Glutamatergic neuron (in vitro differentiated cells): ENCODE results near the gene GYG1. TPM values are rescaled to one million over a fixed set of nuclear protein-coding genes. Genes with fewer than 3 reads are reported as not detected.

Experiments
- DNase-seq: peaks from one replicate; pipeline ENCODE4 v3.0.0; 2022
- H3K27ac Mint-ChIP-seq: one replicate; pipeline ENCODE4 v1.8.0; 2020; ENCODE audit warnings: mild to moderate bottlenecking, mixed read lengths, inconsistent platforms; ENCODE audit not compliant: unreplicated experiment
- H3K27me3 Mint-ChIP-seq: one replicate; pipeline ENCODE4 v1.8.0; 2020; ENCODE audit warnings: mild to moderate bottlenecking, moderate library complexity, mixed read lengths, inconsistent platforms; ENCODE audit not compliant: unreplicated experiment
- H3K36me3 Mint-ChIP-seq: one replicate; pipeline ENCODE4 v1.8.0; 2020; ENCODE audit warnings: mild to moderate bottlenecking, mixed read lengths, inconsistent platforms; ENCODE audit not compliant: unreplicated experiment
- H3K4me1 Mint-ChIP-seq: one replicate; pipeline ENCODE4 v1.8.0; 2020; ENCODE audit warnings: mild to moderate bottlenecking, low read depth, mixed read lengths, inconsistent platforms; ENCODE audit not compliant: unreplicated experiment
- H3K4me3 Mint-ChIP-seq: one replicate; pipeline ENCODE4 v1.8.0; 2020; ENCODE audit warnings: mild to moderate bottlenecking, mixed read lengths, inconsistent platforms; ENCODE audit not compliant: unreplicated experiment
- H3K9me3 Mint-ChIP-seq: one replicate; pipeline ENCODE4 v1.8.0; 2020; ENCODE audit warnings: mild to moderate bottlenecking, moderate library complexity, mixed read lengths, inconsistent platforms; ENCODE audit not compliant: unreplicated experiment
- total RNA-seq: library from RNA; stranded (reverse); fragmentation: NEBNext Ultra II Directional; extraction: Animal tissue kit (Norgen Biotek cat#: 25700); gene quantifications from one replicate; pipeline ENCODE4 v1.2.1, GENCODE V29; 2021; ENCODE audit not compliant: unreplicated experiment
- TF ChIP-seq, protein P1 (sequence below): fragments of 200-600 bp; sonication (generic); IDR thresholded peaks from one replicate; pipeline ENCODE4 v1.5.0; 2021; ENCODE audit not compliant: partially characterized antibody, unreplicated experiment

GYG1 gene
- total RNA-seq, 1 donor from 2014 or later: 27.3 TPM

DNA sequence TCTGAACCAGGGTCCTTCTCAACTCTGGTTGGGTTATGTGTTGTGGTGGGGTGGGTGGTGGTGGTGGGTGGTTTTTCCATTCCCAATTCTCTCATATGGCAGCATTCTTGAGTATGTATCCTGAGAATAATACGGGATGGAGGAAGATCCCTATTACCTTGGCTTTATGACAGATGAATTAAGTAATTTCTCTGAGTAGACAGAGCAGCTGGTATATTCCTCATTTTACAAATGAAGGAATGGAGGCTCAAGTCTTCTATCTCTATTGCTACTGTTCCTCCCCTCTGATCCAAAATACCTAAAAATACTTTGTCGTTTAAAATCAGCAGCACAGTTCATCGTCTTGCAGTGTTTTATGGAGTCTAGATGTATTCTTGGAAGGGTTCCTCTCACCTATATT is 10.4 kb downstream of the GYG1 start:
- no peaks in the 10 kb centered on the region for H3K36me3 Mint-ChIP-seq
- peaks cover 5% of the 10 kb centered on the region for H3K4me1 Mint-ChIP-seq
- no peaks in the 10 kb centered on the region for H3K9me3 Mint-ChIP-seq
- no peaks in the 10 kb centered on the region for H3K27me3 Mint-ChIP-seq
- TF ChIP-seq, protein P1, sequence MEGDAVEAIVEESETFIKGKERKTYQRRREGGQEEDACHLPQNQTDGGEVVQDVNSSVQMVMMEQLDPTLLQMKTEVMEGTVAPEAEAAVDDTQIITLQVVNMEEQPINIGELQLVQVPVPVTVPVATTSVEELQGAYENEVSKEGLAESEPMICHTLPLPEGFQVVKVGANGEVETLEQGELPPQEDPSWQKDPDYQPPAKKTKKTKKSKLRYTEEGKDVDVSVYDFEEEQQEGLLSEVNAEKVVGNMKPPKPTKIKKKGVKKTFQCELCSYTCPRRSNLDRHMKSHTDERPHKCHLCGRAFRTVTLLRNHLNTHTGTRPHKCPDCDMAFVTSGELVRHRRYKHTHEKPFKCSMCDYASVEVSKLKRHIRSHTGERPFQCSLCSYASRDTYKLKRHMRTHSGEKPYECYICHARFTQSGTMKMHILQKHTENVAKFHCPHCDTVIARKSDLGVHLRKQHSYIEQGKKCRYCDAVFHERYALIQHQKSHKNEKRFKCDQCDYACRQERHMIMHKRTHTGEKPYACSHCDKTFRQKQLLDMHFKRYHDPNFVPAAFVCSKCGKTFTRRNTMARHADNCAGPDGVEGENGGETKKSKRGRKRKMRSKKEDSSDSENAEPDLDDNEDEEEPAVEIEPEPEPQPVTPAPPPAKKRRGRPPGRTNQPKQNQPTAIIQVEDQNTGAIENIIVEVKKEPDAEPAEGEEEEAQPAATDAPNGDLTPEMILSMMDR: no peak
- no peak overlapping the region for H3K4me3 Mint-ChIP-seq
- no peak overlapping the region for H3K27ac Mint-ChIP-seq
- no peak for DNase-seq

DNA sequence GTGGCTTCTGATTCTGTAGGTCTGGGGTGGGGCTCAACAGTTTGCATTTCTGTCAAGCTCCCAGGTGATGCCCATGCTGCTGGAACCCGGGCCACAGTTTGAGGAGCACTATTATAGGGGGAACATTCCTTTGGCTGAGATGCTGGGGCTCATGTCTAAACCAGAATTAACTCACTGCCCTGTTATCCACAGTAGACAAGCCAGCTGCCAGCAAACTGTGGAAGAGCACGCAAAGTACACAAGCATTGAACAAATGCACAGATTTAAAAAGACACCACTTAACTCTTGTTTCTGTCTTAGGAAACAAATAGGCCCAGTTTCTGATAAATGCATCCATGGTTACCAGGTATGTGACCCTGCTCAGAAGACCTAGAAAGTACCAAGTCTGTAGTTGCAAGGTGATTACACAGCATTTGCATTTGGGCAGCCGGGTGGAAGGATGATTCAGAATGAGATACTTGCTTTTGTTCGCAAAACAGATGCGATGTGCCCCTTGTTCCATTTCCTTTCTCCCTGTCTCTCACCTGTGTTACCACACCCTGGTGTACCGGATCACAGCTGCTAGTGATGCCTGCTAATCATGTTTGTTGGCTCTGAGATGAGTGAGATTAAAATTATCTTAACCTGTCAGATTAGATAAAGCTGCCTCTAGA is 12.4 kb downstream of the GYG1 start:
- H3K27ac Mint-ChIP-seq: no peak overlapping the region
- TF ChIP-seq, protein P1: no peak
- no peaks in the 10 kb centered on the region for H3K9me3 Mint-ChIP-seq
- DNase-seq: no peak
- no peaks in the 10 kb centered on the region for H3K36me3 Mint-ChIP-seq
- peaks cover 2% of the 10 kb centered on the region for H3K4me1 Mint-ChIP-seq
- H3K27me3 Mint-ChIP-seq: no peaks in the 10 kb centered on the region
- no peak overlapping the region for H3K4me3 Mint-ChIP-seq

DNA sequence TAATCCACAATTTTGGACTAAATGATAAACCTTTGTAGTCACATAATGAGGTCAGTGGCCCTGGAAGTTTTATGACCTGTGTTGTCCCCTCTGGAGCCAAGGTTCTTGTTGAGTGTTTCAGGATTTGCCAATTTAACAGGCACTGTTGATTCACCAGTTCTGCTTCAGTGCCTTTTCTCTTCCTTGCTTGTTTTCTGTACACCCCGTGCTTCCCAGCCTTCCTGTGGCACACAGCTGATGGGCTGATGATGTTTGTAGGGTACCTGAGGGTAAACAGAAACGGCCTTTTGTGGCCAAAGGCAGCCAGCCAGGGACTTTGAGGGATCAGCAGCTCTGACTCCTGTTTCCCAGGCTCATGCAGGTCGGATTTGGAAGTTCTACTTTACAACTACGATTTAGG is 13.3 kb downstream of the GYG1 start:
- no peak for DNase-seq
- Mint-ChIP-seq H3K27ac (no peak overlapping the region), H3K27me3 (no peaks in the 10 kb centered on the region), H3K36me3 (no peaks in the 10 kb centered on the region), H3K4me1 (no peaks in the 10 kb centered on the region), H3K9me3 (no peaks in the 10 kb centered on the region), H3K4me3 (no peak overlapping the region)
- TF ChIP-seq, protein P1: no peak

DNA sequence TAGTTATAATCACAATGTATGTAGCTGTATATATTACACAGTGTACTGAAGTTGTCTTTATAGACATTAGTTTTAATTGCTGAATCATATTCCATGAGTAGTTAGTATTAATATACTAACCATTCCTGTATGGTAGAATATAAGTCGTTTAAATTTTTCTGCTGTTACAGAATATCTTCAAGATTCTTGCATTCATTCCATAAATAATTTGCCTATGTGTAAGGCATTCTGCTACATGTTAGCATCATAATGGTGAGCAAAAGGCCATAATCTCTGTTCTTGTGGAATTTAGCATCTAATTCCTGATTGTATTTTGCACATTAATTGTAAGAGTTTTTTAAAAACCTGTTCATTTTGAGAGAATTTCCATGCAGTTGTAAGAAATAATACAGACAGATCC is 14.1 kb downstream of the GYG1 start:
- Mint-ChIP-seq H3K9me3 (no peaks in the 10 kb centered on the region), H3K4me1 (no peaks in the 10 kb centered on the region), H3K27me3 (no peaks in the 10 kb centered on the region), H3K27ac (no peak overlapping the region), H3K36me3 (no peaks in the 10 kb centered on the region), H3K4me3 (no peak overlapping the region)
- DNase-seq: no peak
- TF ChIP-seq, protein P1: no peak

DNA sequence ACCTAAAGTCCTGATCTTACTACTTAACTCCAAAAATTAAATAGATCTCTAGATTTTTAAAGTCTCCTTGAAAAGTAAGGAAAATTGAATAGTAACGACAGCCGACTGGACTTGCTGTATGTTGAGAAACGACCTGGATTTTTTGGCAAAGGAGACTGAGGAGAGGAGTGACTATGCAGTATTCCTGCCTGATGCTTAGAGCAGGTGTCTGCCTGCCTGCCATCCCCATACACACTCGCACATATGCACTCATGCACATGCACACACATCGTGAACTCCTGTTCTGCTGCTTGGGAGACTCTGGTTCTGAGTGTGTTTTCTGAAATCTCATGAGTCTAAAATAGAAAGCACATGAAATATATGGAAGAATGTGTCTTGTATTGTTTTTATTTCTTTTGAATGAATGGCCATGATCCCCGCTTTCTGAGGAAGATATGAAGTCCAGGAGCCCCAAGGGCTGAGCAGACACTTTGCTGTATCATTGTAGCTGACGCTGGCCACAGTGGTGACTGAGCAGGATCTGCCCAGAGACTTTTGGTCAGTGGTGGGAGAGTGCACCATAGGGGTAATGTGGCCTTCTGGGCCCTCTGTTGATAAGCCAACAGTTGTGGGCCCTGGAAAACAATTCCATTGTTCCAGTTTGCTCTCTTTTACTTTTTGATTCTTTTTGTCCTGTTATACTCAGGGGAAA is 16.4 kb downstream of the GYG1 start:
- no peak overlapping the region for H3K27ac Mint-ChIP-seq
- no peaks in the 10 kb centered on the region for H3K27me3 Mint-ChIP-seq
- no peaks in the 10 kb centered on the region for H3K9me3 Mint-ChIP-seq
- H3K4me1 Mint-ChIP-seq: no peaks in the 10 kb centered on the region
- TF ChIP-seq, protein P1: no peak
- H3K36me3 Mint-ChIP-seq: no peaks in the 10 kb centered on the region
- DNase-seq: no peak
- H3K4me3 Mint-ChIP-seq: no peak overlapping the region
